Measurements from ENCODE around the gene SNX20. TPM values are rescaled to one million over a fixed set of nuclear protein-coding genes. Genes with fewer than 3 reads are reported as not detected.

The SNX20 gene
- total and polyA plus RNA-seq, 2 of the 4 experiments (the other 2 are of a cell fraction): not detected

DNA sequence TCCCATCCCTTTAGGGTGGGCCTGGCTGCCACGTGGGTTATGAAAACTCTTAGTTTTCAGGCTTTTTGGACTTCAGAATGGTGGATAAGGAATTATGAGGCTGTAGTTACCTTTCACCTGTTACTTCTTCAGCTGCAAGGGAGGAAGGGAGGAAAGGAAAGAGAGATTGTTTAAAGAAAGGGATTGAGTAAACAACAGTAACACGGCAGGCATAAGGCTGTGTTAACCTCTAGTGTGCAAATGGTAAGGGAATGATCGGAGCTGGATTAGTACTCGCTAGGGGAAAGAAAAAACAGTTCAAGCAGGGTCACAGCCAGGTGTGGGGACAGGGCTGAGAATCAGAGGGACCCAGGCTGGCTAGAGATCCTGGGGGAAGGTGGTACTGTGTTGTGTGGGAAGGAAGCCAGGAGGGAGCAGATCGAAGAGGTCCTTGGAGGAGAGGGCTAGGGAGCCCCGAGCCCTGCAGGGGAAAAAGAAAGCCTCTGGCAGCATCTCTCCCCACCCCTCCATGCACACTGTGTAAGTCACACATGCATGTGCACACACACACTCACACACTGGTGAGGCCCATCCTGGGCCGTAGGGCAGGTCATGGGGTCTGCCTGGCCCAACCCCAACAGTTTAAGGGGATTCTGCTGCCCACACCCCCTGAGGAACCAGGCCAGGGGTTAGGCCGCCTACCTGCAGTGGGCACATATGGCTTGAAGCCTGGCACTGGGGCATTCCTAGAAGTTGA is 49.7 kb downstream of the SNX20 start:
- Histone ChIP-seq H2BK120ac (ENCODE audit: low read depth, low read length) (no peak overlapping the region), H3K18ac (ENCODE audit: low read depth, low read length) (no peak overlapping the region), H3K14ac (replicated peaks; ENCODE audit: low read depth, low read length) (no peak overlapping the region), H3K9me1 (ENCODE audit: insufficient read depth, low read length) (no peaks in the 10 kb centered on the region), H3K36me3 (ENCODE audit: control insufficient read depth, insufficient read depth, low read length) (no peaks in the 10 kb centered on the region), H2AFZ (replicated peaks; ENCODE audit: low read length, poor library complexity) (no peak overlapping the region), H3K56ac (ENCODE audit: extremely low read depth, insufficient read depth, low read length) (no peak overlapping the region), H3K9me3 (ENCODE audit: control insufficient read depth, insufficient read depth, low read length) (no peaks in the 10 kb centered on the region), H3K4ac (ENCODE audit: low read depth, low read length) (no peak overlapping the region), H4K5ac (ENCODE audit: low read depth, low read length) (no peak overlapping the region), H3K23ac (ENCODE audit: low read depth, low read length) (no peak overlapping the region), H3K27me3 (ENCODE audit: control insufficient read depth, insufficient read depth, low read length) (peaks cover 4% of the 10 kb centered on the region; the same call in 1 of the 2 replicates), H2BK20ac (ENCODE audit: low read depth, low read length) (no peak overlapping the region), H2AK5ac (ENCODE audit: low read depth, low read length) (no peak overlapping the region), H2AK9ac (replicated peaks; ENCODE audit: low read depth, low read length, poor library complexity) (no peak overlapping the region), H3K4me3 (ENCODE audit: insufficient read depth, low read depth, low read length) (no peak overlapping the region), H4K20me1 (ENCODE audit: insufficient read depth, low read length) (no peaks in the 10 kb centered on the region), H4K8ac (ENCODE audit: low read depth in 2 of 2, low read length in 2 of 2) (no peak overlapping the region), H3K9ac (ENCODE audit: low read depth, low read length) (no peak overlapping the region), H3K4me1 (ENCODE audit: control insufficient read depth, insufficient read depth, low read length) (no peaks in the 10 kb centered on the region), H3K27ac (ENCODE audit: insufficient read depth, low read length) (no peak overlapping the region), H2BK5ac (ENCODE audit: low read depth, low read length, poor library complexity, severe bottlenecking) (no peak overlapping the region), H3K79me1 (ENCODE audit: low read depth in 1 of 2, low read length in 2 of 2) (no peaks in the 10 kb centered on the region), H3K4me2 (ENCODE audit: low read depth, low read length) (no peak overlapping the region), H4K91ac (ENCODE audit: insufficient read depth, low read depth, low read length) (no peak overlapping the region), H2BK15ac (ENCODE audit: low read depth, low read length) (no peak overlapping the region)
- TF ChIP-seq MAFK (IDR thresholded peaks at IDR 0.05; ENCODE audit: low read depth, low read length): no peak
- POLR2A ChIA-PET (ENCODE audit: unreplicated experiment): no interaction called here
- ATAC-seq (ENCODE audit: low read depth): no peak
- DNase-seq: no peak
- no TSS peak for BruUV-seq (replicated peaks)
- intact Hi-C loops (cut with micrococcal nuclease) (no loop called here), dilution Hi-C loops (cut with HindIII; ENCODE audit: low sequenced_read_pairs, unreplicated experiment) (no loop called here), in situ Hi-C loops (cut with MboI; ENCODE audit: low sequenced_read_pairs) (no loop called here)
- CTCF ChIA-PET: no interaction called here
- WGBS, 2 experiments (ENCODE audit: extremely low coverage in 2 of 2, insufficient read length in 1 of 2): 50% methylated on average over 2 of the region's 8 CpGs; no CpG with 5 or more reads in 1 of the 2 experiments

Measured in IMR-90 (cell line).